RPMI7951 (cell line): ENCODE measurements around the gene FZD2. TPM values are rescaled to one million over a fixed set of nuclear protein-coding genes. Genes with fewer than 3 reads are reported as not detected.
"Not testable (repeated sequence)": the region's sequence is repeated elsewhere in the genome, so short reads cannot be mapped to it uniquely, and the experiment has no call there.

ENCODE experiments used
- DNase-seq: peaks from one replicate; pipeline ENCODE4 v3.0.0-alpha.2; 2012; ENCODE audit warnings: low read depth
- total RNA-seq: library from RNA; depleted of rRNA; stranded (reverse); fragments of >200 nt; shearing (Covaris generic); gene quantifications from 2 replicates; pipeline ENCODE4 v1.2.3, GENCODE V29; 2014

FZD2 gene
- total RNA-seq, 1 experiment from 2014 or later, result 4.7 TPM

DNA sequence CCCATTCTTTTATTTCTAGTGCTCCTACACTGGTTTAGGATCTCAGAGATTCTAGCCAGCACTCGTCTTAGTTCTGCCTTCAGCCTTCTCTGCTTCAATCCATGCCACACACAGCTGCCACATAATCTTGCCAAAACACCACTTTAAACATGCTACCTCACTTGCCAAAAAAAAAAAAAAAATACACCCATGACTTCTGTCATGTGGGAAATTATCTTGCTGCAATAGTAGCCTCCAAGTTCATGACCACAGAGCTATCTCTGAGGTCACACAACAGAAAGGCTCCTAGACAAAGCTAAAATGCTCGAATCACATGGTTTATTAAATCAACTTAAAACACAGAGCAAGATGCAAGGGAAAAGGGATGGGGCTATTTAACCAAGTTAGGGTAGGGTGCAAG, 18.1 kb downstream of the FZD2 start:
- DNase-seq, result no peak

GRCh38 chr17:44578947-44579346, 21.7 kb downstream of the FZD2 start:
- no peak for DNase-seq

DNA sequence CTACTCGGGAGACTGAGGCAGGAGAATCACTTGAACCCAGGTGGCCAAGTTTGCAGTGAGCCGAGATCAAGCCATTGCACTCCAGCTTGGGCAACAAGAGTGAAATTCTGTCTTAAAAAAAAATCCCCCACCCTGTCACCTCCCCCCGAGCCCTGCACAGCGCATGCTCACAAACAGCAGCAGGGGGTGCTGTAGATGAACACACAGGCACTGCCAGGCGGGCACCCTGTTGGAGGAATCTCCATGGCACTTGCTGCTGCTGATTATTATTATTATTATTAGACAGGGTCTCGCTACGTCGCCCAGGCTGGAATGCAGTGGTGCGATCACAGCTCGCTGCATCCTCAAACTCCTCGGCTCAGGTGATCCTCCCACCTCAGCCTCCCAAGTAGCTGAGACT, 24.6 kb downstream of the FZD2 start:
- no peak for DNase-seq

- DNase-seq, result no peak
Observed at GRCh38 chr17:44584443-44584842, 27.2 kb downstream of the FZD2 start.

GRCh38 chr17:44585315-44585714, 28.0 kb downstream of the FZD2 start:
- DNase-seq, result no peak

GRCh38 chr17:44587339-44587738, 30.1 kb downstream of the FZD2 start:
- peak; percentile 93 for DNase-seq

- DNase-seq, result peak; percentile 35
Observed at GRCh38 chr17:44589316-44590071, 32.2 kb downstream of the FZD2 start.

GRCh38 chr17:44590072-44590462, 32.8 kb downstream of the FZD2 start:
- DNase-seq, result not testable (repeated sequence)

GRCh38 chr17:44590762-44591161, 33.5 kb downstream of the FZD2 start:
- not testable (repeated sequence) for DNase-seq

DNA sequence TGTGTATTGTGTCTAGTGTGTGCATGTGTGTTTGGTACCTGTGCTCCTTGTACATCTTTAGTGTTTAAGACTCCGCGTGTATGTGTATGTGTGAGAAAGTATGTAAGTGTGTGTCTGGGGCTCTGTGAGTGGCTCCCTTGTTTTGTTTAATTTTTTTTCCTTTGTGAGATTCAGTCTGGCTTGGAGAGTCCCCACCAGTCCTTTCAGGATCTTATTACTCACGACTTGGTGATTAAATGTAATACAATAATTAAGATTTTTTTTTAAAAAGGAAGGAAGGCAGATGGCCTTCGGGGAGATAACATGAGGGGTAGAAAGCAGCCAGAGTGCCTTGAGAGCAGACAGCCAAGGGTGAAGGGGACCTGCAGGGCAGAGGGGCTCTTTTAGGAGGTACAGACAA, 33.9 kb downstream of the FZD2 start:
- DNase-seq, result no peak

- no peak for DNase-seq
Observed at GRCh38 chr17:44593156-44593555, 35.9 kb downstream of the FZD2 start.

DNA sequence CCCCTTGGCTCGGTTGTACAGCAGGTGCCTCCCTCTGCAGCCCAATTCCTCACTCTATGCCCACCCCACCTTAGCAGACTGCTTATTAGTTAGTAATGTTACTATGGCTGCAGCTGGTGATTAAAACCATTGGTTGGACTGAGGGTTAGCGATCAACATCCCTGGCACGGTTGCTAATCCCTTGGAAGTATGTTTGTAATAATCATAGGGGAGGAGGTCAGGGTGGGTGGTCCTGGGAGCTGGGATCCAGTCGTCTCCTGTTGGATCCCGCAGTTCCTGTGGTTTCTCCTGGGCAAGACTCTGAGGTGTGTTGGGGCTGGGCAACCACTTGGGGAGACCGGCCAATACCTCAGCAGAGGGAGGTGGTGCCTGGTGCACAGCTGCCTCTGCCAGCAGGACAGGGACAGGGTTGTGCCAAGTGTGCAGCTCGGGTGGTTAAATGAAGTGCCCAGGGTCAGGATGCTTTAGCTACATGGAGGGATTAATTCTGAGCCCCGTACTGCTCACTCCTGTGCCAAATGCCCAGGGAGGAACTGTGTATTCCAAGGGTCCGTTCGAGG, 38.0 kb downstream of the FZD2 start:
- DNase-seq, result no peak

GRCh38 chr17:44598329-44598728, 41.0 kb downstream of the FZD2 start:
- no peak for DNase-seq

GRCh38 chr17:44598932-44599297, 41.6 kb downstream of the FZD2 start:
- DNase-seq, result no peak

DNA sequence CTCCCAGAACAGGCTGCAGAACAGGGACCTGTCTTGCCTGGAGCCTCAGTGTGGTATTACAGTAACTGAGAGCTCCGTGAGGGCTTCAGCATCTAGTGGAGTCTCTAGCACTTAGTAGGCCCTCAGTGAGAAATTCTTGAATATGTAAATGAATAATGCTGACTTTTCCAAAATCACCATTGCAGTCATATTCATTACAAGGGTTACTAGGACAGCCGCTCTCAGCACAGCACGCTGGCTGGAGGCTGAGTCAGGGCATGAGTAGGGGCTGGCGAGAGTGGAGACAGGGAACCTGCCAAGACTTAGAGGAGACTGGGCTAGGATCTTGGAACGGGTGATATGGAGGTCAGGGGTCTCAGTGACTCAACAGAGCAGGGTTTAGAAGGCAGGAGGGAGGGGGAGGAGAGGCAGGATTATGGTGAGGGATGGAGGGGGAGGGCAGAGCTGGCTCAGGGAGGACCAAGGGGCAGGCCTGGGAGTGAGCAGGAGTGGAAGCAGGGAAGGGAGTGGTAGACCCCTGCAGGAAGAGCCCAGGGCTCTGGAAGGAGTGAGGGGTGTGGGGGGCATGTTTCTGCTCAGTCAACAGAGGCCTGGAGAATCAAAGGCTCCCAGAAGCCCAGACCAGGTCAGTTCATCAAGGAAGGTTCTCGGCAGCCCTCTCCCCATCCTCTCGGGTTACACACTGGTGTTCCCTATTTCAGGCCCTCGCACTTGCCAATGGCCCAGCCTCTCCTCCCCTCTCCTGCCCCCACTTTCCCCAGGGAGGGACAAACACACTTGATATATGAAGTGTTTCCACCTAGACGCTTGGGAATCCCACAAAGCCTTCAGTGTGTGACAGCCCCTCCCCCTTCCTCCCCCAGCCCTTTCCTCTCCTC, 42.3 kb downstream of the FZD2 start:
- peak; percentile 84 for DNase-seq

DNA sequence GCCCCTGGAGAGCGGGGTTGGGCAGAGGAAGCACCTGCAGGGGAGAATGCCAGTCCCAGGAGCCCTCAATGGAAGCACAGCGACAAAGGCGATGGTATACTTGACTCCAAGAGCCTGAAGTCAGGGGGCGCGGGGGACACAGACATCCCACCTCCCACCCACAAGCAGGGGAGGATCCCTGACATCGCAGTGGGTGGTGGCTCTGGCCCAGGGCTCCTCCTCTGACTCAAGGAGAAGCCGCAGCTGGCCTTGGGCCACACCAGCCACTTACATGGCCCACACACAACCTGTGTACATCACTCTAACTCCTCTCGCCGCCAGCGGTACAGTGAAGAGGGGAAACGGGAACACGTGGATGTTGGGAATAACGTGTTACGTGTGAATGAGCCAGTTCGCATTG, 44.3 kb downstream of the FZD2 start:
- no peak for DNase-seq

DNA sequence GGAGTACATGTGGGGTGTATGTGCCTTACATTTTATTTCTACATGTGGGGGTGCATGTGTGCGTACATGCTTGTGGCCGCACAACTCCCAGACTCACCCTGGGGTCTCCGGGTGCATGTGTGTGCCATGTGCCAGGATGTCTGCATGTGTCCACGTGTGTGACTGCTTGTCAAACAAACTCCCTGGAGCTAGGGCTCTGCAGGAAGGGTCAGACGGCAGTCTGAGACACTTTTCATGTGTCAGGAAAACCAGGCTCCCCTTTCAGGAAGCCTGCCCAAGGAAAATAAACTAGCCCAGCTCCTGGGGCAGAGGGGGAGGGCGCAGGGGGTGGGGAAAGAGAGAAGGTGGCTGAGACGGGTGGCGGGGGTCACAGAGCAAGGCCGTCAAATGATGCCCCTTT, 44.7 kb downstream of the FZD2 start:
- DNase-seq, result no peak

GRCh38 chr17:44602390-44602789, 45.1 kb downstream of the FZD2 start:
- DNase-seq, result no peak

- DNase-seq, result no peak
Observed at GRCh38 chr17:44602970-44603369, 45.7 kb downstream of the FZD2 start.

DNA sequence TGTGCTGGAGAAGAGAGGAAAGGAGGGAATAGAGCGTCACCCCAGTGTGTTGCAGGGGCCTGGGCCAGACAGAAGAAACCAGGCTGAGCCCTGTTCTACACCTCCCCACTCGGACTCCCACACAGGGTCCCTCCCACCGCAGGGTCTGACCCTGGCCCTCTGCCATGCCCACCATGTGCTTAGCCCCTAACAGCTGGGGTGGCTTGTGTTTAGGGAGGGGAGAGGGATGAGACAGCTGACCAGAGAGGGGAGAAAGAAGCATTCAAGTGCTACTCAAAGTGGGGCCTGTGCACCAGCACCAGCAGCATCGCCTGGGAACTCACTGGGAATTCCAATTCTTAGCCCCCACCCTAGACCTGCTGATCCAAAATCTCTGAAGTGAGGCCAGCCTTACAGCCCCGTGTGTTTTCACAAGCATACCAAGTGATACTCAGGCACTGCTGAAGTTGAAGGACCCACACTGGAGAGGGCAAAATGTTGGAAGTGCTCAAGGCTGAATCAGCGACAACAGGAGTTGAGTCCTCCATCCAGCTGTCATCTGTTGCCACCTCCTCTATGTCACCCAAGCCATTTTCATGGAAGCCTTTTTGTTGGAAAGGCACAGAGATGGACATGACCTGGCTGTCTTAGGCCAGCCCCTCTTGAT, 47.0 kb downstream of the FZD2 start:
- DNase-seq, result no peak

- DNase-seq, result no peak
Observed at GRCh38 chr17:44604768-44605485, 47.6 kb downstream of the FZD2 start.

- no peak for DNase-seq
Observed at GRCh38 chr17:44606658-44607057, 49.4 kb downstream of the FZD2 start.
